ENCODE data around the gene DUSP10. TPM values are rescaled to one million over a fixed set of nuclear protein-coding genes. Genes with fewer than 3 reads are reported as not detected.

DUSP10 gene
- total RNA-seq, 1 experiment from 2014 or later: 1.7 TPM

- TF ChIP-seq, protein P1, sequence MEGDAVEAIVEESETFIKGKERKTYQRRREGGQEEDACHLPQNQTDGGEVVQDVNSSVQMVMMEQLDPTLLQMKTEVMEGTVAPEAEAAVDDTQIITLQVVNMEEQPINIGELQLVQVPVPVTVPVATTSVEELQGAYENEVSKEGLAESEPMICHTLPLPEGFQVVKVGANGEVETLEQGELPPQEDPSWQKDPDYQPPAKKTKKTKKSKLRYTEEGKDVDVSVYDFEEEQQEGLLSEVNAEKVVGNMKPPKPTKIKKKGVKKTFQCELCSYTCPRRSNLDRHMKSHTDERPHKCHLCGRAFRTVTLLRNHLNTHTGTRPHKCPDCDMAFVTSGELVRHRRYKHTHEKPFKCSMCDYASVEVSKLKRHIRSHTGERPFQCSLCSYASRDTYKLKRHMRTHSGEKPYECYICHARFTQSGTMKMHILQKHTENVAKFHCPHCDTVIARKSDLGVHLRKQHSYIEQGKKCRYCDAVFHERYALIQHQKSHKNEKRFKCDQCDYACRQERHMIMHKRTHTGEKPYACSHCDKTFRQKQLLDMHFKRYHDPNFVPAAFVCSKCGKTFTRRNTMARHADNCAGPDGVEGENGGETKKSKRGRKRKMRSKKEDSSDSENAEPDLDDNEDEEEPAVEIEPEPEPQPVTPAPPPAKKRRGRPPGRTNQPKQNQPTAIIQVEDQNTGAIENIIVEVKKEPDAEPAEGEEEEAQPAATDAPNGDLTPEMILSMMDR (IDR thresholded peaks at IDR 0.05 in 2 of 3, conservative IDR thresholded peaks at IDR 0.05 in 1 of 3; ENCODE audit: borderline replicate concordance in 1 of 3, insufficient read depth in 1 of 3, low read depth in 2 of 3, low read length in 2 of 3): no peak
- TF ChIP-seq EZH2phosphoT487 (IDR thresholded peaks at IDR 0.05; ENCODE audit: borderline replicate concordance) (no peak), ZFX (IDR thresholded peaks at IDR 0.05) (no peak), POLR2A (IDR thresholded peaks at IDR 0.05; ENCODE audit: borderline replicate concordance, extremely low read depth, insufficient read depth, insufficient read length) (no peak), RAD21 (IDR thresholded peaks at IDR 0.05; ENCODE audit: low read depth) (no peak), EZH2 (IDR thresholded peaks at IDR 0.05) (no peak), SIN3A (IDR thresholded peaks at IDR 0.05; ENCODE audit: low read depth) (no peak), FOSL1 (IDR thresholded peaks at IDR 0.05; ENCODE audit: low read depth) (no peak)
Observed at GRCh38 chr1:221735999-221736398, 5.9 kb downstream of the DUSP10 start (continued).

GRCh38 chr1:221734187-221734586 is 7.7 kb downstream of the DUSP10 start:
- no peaks in the 10 kb centered on the region for H3K79me2 ChIP-seq (ENCODE audit: insufficient read depth, low read length)
- H3K36me3 ChIP-seq (ENCODE audit: control insufficient read depth in 1 of 2, insufficient read depth in 2 of 2, low read length in 2 of 2): no peaks in the 10 kb centered on the region
- H3K27me3 ChIP-seq (ENCODE audit: insufficient read depth, low read length): no peaks in the 10 kb centered on the region
- BruUV-seq (replicated peaks): no TSS peak
- no peak overlapping the region for H3K9ac ChIP-seq (ENCODE audit: low read length)
- H3K4me3 ChIP-seq (replicated peaks in 1 of 2; ENCODE audit: low read depth in 1 of 2, low read length in 2 of 2): no peak overlapping the region
- H3K27ac ChIP-seq (ENCODE audit: low read depth, low read length): no peak overlapping the region
- no peaks in the 10 kb centered on the region for H3K9me3 ChIP-seq (ENCODE audit: control insufficient read depth in 1 of 2, insufficient read depth in 1 of 2, low read depth in 1 of 2, low read length in 2 of 2)
- POLR2A ChIA-PET: interaction anchor here (1.0 kb wide), 1 partner anchor 9 kb away, joined by 10 read pairs; no protein-coding TSS in a partner anchor
- DNase-seq (ENCODE audit: low read depth, low spot score): no peak
- no peak overlapping the region for H2AFZ ChIP-seq (ENCODE audit: low read depth, low read length, poor library complexity, severe bottlenecking)
- intact Hi-C loops (cut with micrococcal nuclease): no loop called here
- H3K4me2 ChIP-seq (ENCODE audit: low read length): no peak overlapping the region
- no peak for ATAC-seq
- no peaks in the 10 kb centered on the region for H4K20me1 ChIP-seq (ENCODE audit: insufficient read depth)
- no peaks in the 10 kb centered on the region for H3K9me2 ChIP-seq (ENCODE audit: insufficient read depth)
- CTCF ChIA-PET: no interaction called here
- TF ChIP-seq EZH2phosphoT487 (IDR thresholded peaks at IDR 0.05; ENCODE audit: borderline replicate concordance) (no peak), MAX (IDR thresholded peaks at IDR 0.05) (no peak), EZH2 (IDR thresholded peaks at IDR 0.05) (no peak), SRF (IDR thresholded peaks at IDR 0.05; ENCODE audit: low read depth) (no peak), POLR2AphosphoS5 (IDR thresholded peaks at IDR 0.05; ENCODE audit: low read depth, low read length) (no peak), ELF1 (IDR thresholded peaks at IDR 0.05; ENCODE audit: borderline replicate concordance, low read depth) (no peak), CEBPB (IDR thresholded peaks at IDR 0.05; ENCODE audit: low read depth) (no peak), YY1 (IDR thresholded peaks at IDR 0.05; ENCODE audit: extremely low read depth, insufficient replicate concordance, low read depth, low read length) (no peak), SP1 (IDR thresholded peaks at IDR 0.05; ENCODE audit: low read depth) (no peak), RAD21 (IDR thresholded peaks at IDR 0.05; ENCODE audit: low read depth) (no peak), FOSL1 (IDR thresholded peaks at IDR 0.05; ENCODE audit: low read depth) (no peak), CBX3 (IDR thresholded peaks at IDR 0.05; ENCODE audit: low read depth) (no peak), JUND (IDR thresholded peaks at IDR 0.05) (no peak)
- TF ChIP-seq, protein P2, sequence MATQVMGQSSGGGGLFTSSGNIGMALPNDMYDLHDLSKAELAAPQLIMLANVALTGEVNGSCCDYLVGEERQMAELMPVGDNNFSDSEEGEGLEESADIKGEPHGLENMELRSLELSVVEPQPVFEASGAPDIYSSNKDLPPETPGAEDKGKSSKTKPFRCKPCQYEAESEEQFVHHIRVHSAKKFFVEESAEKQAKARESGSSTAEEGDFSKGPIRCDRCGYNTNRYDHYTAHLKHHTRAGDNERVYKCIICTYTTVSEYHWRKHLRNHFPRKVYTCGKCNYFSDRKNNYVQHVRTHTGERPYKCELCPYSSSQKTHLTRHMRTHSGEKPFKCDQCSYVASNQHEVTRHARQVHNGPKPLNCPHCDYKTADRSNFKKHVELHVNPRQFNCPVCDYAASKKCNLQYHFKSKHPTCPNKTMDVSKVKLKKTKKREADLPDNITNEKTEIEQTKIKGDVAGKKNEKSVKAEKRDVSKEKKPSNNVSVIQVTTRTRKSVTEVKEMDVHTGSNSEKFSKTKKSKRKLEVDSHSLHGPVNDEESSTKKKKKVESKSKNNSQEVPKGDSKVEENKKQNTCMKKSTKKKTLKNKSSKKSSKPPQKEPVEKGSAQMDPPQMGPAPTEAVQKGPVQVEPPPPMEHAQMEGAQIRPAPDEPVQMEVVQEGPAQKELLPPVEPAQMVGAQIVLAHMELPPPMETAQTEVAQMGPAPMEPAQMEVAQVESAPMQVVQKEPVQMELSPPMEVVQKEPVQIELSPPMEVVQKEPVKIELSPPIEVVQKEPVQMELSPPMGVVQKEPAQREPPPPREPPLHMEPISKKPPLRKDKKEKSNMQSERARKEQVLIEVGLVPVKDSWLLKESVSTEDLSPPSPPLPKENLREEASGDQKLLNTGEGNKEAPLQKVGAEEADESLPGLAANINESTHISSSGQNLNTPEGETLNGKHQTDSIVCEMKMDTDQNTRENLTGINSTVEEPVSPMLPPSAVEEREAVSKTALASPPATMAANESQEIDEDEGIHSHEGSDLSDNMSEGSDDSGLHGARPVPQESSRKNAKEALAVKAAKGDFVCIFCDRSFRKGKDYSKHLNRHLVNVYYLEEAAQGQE (IDR thresholded peaks at IDR 0.05; ENCODE audit: low read depth): no peak
- RAD21 ChIA-PET (ENCODE audit: low non-redundant PET in 1 of 2, low total read pairs in 2 of 2, uncharacterized antibody in 2 of 2, unreplicated experiment in 2 of 2): no interaction called here
- no peaks in the 10 kb centered on the region for H3K4me1 ChIP-seq (ENCODE audit: control insufficient read depth in 1 of 2, insufficient read depth in 2 of 2, low read length in 2 of 2)

Data from HCT116 (cell line).